PC-9 (cell line): ENCODE data around the gene PGP.

ENCODE experiments used
- EZH2 ChIP-seq: fragments of 200-600 bp; sonication (generic); IDR thresholded peaks from 2 replicates; pipeline ENCODE4 v1.8.0; 2017; ENCODE audit warnings: antibody characterized with exemption, low read depth
- TF ChIP-seq, protein P1 (sequence below): fragments of 200-600 bp; sonication (generic); conservative IDR thresholded peaks from 2 replicates; pipeline ENCODE4 v1.6.1; 2017; ENCODE audit warnings: mixed run types, antibody characterized with exemption, mild to moderate bottlenecking, moderate library complexity

DNA sequence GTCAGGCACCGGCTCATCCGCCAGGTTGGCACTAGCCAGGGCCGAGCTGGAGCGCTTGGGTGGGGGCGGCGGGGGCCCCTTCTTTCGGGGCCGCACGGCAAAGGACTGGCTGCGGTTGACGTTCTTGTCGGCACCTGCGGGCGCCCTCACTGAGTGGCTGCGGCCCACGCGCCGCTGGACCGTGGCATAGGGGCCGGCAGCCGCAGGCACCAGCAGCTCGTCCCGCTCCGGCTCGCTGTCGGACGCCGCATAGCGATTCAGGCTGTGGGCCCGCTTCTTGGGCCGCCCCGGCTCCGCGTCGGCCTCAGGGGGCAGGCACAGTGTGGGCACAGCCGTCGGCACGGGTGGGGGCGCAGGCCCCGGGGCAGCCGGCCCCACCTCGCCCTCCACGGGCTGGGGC lies 34.2 kb downstream of the PGP start:
- TF ChIP-seq, protein P1, sequence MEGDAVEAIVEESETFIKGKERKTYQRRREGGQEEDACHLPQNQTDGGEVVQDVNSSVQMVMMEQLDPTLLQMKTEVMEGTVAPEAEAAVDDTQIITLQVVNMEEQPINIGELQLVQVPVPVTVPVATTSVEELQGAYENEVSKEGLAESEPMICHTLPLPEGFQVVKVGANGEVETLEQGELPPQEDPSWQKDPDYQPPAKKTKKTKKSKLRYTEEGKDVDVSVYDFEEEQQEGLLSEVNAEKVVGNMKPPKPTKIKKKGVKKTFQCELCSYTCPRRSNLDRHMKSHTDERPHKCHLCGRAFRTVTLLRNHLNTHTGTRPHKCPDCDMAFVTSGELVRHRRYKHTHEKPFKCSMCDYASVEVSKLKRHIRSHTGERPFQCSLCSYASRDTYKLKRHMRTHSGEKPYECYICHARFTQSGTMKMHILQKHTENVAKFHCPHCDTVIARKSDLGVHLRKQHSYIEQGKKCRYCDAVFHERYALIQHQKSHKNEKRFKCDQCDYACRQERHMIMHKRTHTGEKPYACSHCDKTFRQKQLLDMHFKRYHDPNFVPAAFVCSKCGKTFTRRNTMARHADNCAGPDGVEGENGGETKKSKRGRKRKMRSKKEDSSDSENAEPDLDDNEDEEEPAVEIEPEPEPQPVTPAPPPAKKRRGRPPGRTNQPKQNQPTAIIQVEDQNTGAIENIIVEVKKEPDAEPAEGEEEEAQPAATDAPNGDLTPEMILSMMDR, result no peak
- no peak for TF ChIP-seq EZH2
